Measurements from ENCODE around the gene DLGAP1.
"Not testable (repeated sequence)": the region's sequence is repeated elsewhere in the genome, so short reads cannot be mapped to it uniquely, and the experiment has no call there.

The DLGAP1 gene

GRCh38 chr18:3479978-3480509 is 975.1 kb downstream of the DLGAP1 start:
- no peak for DNase-seq

DNA sequence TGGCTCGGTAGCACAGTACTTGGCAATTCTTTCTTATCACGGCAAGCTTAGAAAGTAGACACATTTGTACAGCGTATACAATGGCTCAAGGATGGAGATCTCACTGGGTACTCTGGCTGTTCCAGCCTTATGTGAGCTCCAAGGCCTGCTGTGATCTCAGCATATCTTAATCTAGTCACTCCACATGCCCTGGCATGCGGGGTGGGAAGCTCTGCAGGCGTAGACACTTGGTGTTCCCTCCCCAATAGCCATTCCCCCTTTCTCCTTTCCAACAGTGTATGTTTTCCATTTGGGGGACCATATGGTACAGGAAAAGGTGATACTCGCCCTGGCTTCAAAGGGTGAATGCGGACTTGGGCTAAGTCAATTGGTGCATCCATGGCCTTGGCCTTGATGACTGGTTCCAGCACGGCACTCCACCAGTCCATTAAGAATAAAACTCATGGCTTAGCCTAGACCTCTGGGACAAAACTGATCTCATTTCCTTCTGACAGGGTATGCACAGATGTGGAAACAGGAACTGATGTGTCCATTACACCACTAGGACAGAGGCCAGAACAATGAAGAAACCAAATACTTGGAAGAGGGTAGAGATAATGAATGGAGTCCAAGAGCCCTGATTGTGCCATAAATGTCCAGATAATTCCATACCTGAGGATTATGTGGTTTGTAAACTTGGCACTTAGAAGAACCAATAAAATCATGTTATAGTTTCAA is 976.7 kb downstream of the DLGAP1 start:
- no peak for DNase-seq

DNA sequence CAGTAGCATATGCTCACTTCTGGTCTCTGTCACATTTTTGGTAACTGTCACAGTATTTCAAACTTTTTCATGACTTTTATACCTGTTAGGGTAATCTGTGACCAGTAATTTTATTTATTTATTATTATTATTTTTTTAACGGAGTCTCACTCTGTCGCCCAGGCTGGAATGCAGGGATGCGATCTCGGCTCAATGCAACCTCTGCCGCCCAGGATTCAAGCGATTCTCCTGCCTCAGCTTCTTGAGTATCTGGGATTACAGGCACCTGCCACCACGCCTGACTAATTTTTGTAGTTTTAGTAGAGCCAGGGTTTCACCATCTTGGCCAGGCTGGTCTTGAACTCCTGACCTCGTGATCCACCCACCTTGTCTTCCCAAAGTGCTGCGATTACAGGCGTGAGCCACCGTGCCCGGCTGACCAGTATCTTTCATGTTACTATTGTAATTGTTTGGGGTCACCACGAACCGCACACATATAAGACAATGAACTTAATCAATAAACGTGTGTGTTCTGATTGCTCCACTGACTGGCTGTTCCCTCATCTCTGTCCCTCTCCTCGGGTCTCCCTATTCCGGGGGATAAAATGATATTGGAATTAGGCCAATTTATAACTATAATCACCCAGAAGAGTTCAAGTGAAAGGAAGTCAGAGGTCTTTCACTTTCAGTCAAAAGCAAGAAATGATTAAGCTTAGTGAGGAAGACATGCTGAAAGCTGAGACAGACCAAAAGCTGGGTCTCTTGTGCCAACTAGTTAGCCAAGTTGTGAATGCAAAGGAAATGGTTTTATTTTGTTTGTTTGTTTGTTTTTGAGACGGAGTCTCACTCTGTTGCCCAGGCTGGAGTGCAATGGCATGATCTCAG is 982.2 kb downstream of the DLGAP1 start:
- no peak for DNase-seq

- not testable (repeated sequence) for DNase-seq
Measured at GRCh38 chr18:3472121-3472520, 983.0 kb downstream of the DLGAP1 start.

GRCh38 chr18:3471141-3471648 is 983.9 kb downstream of the DLGAP1 start:
- DNase-seq: no peak

DNA sequence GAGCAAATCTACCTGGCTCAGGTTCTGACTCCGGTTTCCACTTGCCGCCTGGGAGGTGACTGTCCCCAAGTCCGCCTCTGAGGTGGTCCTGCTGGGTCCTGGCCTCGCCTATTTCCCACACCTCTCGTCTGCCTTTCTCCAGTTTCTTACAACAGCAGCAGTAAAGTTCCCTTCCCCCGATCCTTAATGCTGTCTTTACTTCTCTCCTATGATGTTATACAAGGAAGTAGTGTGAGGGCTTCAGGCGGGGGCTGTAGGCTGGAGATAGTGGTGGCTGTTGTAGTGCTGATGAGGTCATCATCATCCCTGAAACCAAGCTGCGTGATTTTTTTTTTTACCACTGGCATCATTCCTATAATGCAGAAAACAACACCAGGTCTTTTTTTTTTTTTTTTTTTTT is 986.3 kb downstream of the DLGAP1 start:
- DNase-seq: no peak

DNA sequence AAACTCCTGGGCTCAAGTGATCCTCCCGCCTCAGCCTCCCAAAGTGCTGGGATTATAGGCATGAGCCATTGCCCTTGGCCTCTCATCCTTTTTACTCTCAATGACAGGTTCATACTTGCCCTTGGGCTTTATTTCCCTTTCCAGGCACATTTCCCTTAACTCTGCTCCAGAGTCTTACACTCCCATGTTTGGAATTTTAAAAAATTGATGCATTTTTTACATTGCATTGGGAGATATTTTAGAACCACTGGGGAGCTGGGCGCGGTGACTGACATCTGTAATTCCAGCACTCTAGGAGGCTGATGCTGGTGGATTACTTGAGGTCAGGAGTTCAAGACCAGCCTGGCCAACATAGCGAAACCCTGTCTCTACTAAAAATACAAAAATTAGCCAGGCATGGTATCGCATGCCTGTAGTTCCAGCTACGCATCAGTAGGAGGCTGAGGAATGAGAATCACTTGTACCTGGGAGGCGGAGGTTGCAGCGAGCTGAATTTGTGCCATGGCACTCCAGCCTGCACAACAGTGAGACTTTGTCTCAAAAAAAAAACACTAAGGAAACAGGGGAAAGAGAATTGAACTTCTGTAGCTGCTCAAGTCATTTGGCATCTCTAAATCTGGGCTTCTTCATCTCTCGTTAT is 986.9 kb downstream of the DLGAP1 start:
- DNase-seq: no peak

GRCh38 chr18:3466872-3467271 is 988.2 kb downstream of the DLGAP1 start:
- no peak for DNase-seq

- DNase-seq: no peak
Measured at GRCh38 chr18:3466045-3466444, 989.1 kb downstream of the DLGAP1 start.

DNA sequence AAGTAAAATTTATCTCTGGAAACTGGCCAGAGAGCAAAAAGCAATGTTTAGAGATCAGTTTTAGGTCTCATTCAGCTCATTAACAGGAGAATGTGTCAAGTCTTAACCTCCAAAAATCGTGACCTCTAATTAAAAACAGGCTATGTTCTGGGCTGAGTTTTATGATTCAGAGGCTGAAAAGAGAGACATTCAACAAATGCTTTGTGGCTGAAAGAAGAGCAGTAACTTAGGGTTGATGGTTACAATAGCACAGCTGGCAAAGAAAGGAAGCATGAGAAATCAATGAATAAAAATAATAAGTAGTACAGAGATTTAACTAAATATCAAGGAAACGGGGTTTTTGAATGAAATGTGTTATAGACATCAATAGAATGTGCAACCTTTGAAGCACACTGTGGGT is 992.1 kb downstream of the DLGAP1 start:
- DNase-seq: no peak

DNA sequence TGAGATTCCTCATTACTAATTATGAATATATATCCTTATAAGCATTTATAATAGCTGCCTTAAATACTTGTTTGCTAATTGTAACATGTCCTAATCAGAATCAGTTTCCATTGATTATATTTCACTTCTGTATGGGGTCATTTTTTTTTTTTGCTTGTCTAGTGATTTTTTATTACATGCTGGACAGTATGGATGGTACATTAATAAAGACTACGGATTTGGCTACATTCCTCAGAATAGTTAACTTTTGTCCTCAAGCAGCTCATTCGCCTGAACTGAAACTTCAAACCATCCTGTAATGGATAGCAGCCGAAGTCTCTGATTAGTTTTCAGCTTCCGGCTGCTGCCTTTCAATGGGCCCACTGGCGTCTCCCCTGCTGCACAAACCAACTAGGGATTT is 993.4 kb downstream of the DLGAP1 start:
- no peak for DNase-seq

- DNase-seq: no peak
Measured at GRCh38 chr18:3460823-3461398, 994.2 kb downstream of the DLGAP1 start.

DNA sequence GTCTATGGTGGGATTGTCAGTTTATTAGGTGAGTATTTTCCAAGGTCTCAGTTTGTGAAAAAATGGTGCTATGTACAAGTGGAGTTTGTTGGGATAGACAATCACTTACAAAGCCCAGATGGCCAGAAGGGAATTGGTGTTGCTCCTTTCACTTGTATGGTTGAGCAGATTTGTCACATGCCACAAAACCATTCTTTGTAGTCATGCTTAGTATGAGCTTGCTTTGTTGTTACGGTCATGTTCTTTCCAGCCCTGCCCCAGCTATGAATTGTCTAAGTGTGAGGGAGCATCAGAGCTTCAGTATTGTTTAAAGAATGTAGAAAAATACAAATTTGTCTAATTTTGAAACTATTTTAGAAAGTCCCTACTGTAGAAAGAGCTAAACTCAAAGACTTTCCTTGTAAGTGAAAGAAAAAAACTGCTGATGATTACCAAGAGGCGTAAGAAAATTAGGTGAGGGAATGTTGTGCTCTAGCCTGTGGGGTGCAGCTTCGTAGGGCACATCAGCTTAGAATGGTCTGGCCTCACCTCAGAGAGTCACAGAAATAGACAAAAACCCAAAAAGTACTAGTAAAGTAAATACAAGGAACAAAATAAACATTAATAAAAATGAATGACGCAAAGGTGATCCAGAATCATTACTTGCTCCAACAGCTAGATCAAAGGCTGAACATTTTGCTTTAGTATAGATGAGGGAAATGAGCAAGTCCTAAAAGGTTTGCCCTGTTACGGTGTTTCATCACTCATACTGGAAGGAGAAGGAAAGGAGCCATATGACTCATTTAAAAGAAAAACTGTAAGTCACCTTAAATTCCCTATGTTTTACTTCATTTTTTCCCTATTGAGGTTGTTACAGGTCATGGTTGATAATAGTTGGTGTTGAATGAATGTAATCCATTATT is 995.9 kb downstream of the DLGAP1 start:
- DNase-seq: no peak

DNA sequence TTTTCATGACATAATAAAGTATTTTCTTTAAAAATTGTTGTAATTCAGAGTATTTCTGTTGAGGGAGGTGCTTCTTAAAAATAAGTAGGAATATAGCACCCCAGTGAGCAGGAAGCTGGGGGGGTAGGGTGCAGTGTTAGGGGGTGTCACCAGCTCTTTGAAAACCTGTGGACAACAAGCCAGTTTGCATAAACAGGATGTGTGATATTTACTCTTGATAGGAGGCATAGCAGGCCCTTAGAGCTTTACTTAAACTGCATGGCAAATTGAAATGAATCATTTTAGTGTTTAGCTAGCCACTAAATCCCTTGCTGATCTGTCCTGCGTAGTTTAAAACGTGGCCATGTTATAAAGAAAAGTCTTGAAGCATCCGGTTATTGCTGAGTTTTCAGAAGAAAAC is 996.7 kb downstream of the DLGAP1 start:
- DNase-seq: no peak

GRCh38 chr18:3457261-3457724 is 997.8 kb downstream of the DLGAP1 start:
- DNase-seq: no peak

GRCh38 chr18:3456686-3457069 is 998.4 kb downstream of the DLGAP1 start:
- DNase-seq: no peak

DNA sequence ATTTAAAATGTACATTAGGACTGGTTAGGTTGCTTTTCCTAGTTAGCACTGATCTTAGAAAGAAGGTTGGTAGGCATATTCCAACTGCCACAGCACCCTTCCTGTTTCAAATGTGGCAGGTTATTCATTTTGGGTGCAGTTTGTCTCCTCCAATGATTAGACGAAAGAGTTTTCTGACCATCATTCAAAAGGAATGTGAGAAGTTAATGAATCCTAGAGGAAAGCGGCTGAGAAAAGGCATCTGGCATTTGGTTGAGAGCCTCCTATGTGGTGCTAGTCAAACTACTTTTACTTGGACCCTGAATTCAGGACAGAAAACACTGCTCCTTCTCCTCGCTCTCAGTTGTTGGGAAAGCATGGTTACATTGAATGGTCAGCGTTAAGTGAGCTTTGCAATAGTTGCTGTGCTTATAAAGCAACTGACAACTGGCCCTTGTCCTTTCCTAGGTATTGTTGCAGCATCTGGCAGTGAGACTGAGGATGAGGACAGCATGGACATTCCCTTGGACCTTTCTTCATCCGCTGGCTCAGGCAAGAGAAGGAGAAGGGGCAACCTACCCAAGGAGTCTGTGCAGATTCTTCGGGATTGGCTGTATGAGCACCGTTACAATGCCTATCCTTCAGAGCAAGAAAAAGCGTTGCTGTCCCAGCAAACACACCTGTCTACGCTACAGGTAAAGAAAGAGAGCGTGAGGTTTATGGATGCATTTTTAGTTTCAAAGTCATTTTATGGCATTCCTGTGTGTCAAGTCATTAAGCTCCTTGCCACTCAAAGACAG is 999.0 kb downstream of the DLGAP1 start:
- no peak for DNase-seq

DNA sequence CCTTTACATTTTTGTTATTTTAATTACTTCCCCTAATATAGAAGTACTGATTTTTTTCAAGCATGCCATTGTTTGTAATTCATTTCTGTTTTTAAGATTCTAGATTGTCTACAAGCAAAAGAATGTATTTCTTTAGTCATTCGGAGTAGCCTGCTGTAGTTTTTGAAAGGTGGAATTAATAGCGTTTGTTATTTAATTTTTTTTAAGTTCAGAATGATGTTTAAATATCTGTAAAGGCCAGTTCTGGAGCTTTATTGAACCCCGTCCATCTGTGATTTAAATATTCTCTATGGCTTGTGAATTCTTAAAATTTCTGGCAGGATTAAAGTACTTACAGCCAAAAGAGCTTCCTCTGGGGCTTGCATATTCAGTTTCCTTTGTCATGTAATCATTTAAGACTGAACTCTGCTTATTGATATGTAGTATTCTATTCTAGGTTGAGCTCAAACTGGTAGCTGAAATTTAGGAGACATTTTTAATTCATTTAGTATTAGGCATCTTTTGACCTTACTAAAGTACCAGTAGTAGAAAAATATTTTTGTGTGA is 999.9 kb downstream of the DLGAP1 start:
- DNase-seq: no peak

DNA sequence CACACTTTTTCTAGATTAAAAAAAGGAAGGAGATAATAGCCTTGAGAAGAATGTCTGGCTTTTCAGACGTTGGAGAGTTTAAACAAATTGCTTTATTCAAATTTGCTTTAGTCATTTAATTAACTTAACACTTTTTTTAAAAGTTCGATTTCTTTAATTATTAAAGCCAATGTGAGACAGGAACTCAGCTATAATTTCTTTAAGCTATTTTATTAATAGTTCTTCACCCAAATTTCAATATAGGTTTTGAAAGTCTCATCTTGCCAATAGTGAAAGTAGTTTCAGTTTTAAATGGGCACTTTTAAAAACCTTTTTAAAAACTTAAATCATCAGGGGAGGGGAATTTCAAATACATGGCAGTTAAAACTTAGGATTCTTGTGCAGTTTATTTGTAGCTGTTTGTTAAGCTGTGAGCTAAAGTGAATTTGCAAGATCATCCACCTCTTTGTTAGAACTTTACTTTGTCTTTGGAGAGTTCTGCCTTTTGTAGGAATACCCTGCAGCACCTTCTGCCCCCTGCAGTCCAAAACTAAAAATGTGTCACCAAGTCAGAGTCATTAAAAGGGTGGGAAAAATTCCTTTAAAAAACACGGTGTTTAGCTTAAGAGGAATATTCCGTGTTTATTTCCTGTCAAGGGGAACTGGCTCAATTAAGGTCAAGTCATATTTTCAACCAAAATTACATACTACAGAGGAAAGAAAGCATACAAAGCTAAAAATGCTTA is 1000.6 kb downstream of the DLGAP1 start:
- DNase-seq: no peak

Data from stimulated activated CD4-positive, alpha-beta T cell treated with anti-CD3 and anti-CD28 coated beads, Interleukin-4, amount 100 ng/mL, for 1 hour (primary cell).